GM18498 (cell line): ENCODE measurements around the gene FAM78B.

Experiments used
- ATAC-seq: cut with Tn5 transposase; IDR thresholded peaks from one replicate; pipeline ENCODE4 v1.9.1; 2021; ENCODE audit warnings: mild to moderate bottlenecking, moderate library complexity; ENCODE audit not compliant: unreplicated experiment

FAM78B gene

DNA sequence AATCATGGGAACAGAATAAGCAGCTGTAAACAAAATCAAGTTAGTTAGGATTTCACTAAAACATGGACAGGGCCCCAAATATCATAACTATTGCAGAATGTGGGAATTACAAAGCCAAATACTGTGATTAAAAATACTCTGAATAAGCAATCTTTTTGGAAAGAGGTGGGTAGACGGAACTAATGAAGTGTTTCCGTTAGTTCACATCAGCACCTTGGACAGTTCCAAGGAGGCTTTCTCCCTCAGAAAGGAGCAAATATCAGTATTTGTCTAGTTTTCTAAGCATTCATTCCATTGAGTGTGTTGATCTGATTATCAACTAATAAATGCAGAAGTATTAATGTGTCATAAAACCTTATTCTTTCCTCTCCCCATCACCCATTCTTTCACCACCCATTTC, 97.4 kb downstream of the FAM78B start:
- ATAC-seq: no peak

DNA sequence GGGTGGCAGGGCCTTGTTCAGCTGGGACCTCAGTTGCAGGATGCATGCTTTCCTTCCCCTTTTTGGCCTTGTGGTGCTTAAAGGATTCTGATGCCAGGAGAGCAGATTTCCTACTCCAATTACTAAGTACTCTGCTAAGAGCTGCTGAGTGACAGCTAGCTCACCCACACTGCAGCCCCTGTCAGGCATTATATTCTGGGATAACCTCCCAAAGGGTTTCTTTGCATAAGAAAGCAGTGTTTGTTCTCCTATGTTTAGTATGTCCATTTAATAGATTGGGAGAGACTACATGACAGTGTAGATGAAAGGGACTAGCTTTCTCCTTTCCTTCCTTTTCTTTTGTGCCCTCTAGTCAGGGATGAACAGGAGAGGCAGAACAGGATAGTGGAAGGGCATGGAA, 100.7 kb downstream of the FAM78B start:
- no peak for ATAC-seq

GRCh38 chr1:166064951-166065350, 101.8 kb downstream of the FAM78B start:
- ATAC-seq: no peak

DNA sequence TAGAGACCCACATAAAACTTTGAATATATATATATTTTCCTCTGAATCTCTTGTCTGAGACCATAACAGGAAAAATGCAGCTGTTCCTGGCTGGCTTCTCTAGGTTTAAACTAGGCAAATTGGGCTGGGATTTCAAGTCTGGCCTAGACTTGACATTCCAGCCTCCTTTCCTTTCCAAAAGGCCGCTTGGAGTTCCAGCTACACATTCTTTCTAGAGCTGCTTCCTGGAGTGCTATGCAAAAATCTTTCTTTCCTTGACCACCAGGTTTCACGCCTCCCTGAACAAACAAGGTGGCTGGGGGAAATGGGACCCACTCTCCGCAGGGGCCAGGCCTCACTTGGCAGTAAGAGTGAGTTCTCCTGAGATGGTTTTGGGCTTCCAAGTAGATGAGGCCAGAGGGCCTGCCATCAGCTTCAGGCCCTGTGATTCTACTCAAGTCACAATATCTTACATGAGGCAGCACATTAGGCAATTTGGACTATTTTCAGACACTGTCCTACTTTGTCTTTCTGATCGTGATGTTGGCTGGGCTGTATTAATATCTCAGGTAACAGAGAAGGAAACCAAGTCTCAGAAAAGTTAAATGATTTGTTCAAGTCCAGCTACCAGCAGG, 102.4 kb downstream of the FAM78B start:
- ATAC-seq: no peak

DNA sequence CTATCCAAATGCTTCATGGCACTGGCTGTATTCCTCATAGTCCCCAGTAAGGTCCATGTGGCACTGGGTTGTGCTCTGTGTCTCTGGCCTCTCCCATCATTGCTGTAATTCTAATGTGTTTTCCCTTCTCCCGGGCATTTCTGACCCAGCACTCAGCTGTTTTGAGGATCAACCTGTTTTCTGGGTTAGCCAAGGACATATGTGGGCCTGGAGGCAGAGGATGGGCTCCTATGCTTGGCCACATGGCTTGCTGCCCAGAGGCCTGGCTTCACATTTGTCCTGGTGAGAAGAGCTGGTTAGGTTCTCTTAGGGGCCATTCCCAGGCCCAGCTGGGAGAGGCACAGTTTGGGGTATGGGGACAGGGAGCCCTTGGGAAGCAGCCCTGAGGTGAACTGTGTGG, 103.1 kb downstream of the FAM78B start:
- no peak for ATAC-seq

DNA sequence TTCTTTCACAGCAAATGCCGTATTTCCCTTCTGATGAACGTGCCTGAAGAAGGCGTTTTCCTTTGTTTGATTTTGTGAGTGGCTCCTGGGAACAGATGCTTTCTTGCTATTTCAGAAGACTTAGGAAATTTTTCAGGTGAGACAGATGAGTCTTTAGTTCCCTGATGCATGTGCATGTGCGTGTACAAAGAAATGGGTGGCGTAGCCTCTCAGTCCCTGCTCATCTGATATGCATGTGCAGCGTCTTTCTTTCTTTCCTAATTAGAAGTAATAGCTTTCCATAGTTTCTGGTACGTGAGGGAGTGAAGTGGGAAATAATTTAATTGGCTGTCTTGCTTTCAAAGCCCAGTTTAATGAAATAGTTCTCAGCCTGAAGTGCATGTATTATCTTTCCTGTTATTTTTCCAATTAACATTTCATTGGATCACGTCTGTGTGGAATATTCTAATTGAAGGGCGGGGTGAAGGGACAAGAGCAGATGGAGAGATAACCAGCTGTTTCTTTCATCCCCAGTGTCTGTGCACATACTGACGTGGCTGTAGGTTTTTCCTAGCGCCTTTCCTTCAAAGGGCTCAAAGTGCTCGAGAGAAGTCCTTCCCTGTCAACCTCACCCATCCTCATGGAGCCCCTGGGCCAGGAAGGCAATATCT, 104.3 kb downstream of the FAM78B start:
- no peak for ATAC-seq

- ATAC-seq: no peak
Measured at GRCh38 chr1:166057650-166058049, 109.2 kb downstream of the FAM78B start.

GRCh38 chr1:166053395-166053794, 113.4 kb downstream of the FAM78B start:
- no peak for ATAC-seq

- no peak for ATAC-seq
Measured at GRCh38 chr1:166040202-166040997, 126.4 kb downstream of the FAM78B start.

DNA sequence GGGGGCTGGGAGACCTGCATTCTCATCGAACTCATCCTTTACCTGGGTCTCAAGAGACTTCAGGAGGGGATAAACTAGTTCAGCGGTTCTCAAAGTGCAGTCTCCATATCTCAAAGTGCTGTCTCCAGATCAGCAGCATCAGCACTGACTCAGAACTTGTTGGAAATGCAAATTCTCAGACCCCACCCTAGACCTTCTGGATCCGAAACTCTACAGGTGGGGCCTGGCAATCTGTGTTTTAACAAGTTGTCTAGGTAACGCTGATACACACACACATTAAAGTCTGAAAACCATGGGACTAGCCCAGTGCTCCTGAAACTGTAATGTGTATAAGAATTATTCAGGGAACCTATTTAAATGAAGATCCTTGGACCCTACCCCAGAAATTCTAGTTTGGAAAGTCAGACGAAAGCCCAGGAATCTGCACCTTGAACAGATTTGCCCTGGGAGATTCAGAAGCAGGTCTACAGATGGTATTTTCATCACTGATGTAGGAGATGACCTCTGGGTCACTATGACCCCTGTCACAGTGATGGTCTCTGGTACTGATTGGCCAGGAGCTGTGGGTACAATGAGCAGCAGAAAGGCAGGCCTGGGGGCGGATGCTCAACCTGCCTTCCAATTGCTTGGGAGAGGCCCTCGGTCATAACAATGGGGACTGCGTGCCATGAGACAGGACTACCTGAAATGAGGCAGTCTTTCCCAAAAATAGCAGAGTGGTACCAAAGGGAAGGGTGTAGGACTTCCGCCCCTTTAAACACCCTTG, 127.2 kb downstream of the FAM78B start:
- no peak for ATAC-seq

DNA sequence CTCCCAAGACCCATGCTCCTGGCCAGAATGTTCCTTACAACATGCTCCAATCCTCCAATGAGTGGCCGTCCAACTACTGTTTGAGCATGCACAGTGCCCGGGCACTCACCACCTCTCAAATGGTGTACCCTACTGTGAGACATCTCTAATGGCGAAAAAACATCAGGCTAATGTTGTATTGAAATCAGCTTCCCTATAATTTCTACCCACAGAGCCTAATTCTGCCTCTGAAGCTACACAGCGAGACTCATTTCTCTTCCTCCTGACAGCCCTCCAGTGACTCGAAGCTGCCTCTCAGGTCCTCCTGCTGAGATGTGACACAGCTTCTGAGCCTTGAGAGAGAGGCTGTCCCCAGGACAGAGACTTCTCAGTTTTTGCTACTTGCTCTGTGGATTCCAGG, 130.7 kb downstream of the FAM78B start:
- no peak for ATAC-seq

- ATAC-seq: no peak
Measured at GRCh38 chr1:166032572-166033371, 134.0 kb downstream of the FAM78B start.

DNA sequence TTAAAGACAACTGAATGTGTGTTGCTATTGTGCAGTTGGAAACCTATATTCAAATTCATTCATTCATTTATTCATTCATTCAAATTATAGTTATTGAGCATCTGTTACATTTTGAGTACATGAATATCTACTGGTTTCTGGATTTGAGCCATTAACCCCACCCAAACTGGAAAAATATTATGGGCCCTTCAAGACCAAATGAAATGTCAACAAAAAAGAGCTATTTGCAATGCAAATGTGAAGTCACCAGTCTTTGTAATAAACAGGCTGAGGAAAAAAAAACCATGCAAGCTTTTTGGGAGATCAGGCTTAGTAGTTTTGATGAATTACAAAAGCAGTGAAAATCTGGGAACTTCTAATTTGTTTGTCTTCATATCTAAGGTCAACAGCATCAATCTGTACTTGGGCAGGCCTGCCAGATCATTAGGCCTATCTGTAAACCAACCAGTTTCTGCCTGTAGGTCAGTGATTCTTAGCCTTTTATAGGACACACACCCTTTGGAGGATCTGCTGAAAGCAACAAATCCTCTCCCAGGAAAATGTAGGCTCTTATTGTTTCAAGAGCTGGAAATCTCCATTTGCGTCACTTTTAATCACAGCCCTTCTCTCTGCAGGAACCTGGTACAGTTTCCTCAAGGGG, 134.7 kb downstream of the FAM78B start:
- ATAC-seq: no peak

GRCh38 chr1:166029196-166029945, 137.4 kb downstream of the FAM78B start:
- ATAC-seq: no peak

DNA sequence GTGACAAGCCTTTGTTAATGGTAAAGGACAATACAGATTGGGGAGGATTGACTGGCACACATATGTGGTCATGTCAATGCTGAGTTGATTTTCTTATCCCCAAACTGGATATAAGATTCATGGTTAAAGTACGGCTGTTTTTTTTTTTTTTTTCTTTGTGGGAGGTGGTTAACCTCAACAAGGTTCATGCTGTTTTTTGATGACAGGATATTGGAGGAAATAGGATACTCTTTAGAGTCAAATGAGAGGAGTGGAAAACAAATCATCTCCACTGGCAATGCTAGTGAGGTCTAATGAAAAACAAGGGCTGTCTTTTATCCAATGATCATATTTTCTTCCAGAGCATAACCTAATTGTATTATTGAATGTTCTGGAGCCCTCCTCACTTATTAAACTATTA, 140.2 kb downstream of the FAM78B start:
- ATAC-seq: no peak

DNA sequence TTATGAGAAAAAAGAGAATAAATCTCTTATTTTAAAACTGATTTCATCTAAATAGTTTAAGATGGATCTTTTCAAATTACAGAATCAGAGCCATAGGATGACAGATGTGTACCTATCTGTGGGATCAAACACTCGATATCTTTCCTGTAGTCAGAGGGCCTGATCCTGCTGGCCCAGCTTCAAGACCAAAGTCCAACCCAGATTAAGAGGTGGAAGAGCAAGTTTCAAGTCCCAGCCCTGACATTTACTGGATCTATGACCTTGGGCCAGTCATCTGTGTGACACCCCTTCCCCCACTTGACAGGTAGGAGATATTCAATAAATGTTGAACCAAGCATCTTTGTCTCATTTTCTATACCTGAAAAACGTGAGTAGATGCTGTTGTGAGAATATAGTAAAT, 140.7 kb downstream of the FAM78B start:
- ATAC-seq: no peak

GRCh38 chr1:166020210-166020609, 146.6 kb downstream of the FAM78B start:
- no peak for ATAC-seq
